Keratinocyte (primary cell): ENCODE measurements around the gene CASZ1.

Experiments
- CTCF ChIP-seq, 3 experiments: IDR thresholded peaks in 1 of 3; conservative IDR thresholded peaks in 1 of 3; optimal IDR thresholded peaks in 1 of 3; 2 replicates in 2 of 3; 3 replicates in 1 of 3; pipeline versions ENCODE3 to v1.5.1; 2011; ENCODE audit warnings: low read length in 3 of 3, mild to moderate bottlenecking in 3 of 3, moderate library complexity in 2 of 3, control low read depth in 1 of 3, inconsistent platforms in 1 of 3; ENCODE audit not compliant: insufficient read depth in 2 of 3; ENCODE audit errors: extremely low read depth in 1 of 3
- EZH2 ChIP-seq: IDR thresholded peaks from one replicate; pipeline ENCODE4 v1.6.1; 2012; ENCODE audit warnings: inconsistent platforms, mild to moderate bottlenecking, low read length, moderate library complexity

GRCh38 chr1:10825592-10825991, 29.1 kb upstream of the CASZ1 start:
- TF ChIP-seq CTCF (optimal IDR thresholded peaks at IDR 0.05 in 1 of 3, IDR thresholded peaks at IDR 0.05 in 1 of 3, conservative IDR thresholded peaks at IDR 0.05 in 1 of 3; ENCODE audit: extremely low read depth in 1 of 3, insufficient read depth in 2 of 3, low read length in 3 of 3) (no peak), EZH2 (no peak)
